ENCODE data around the gene ZFR. TPM values are rescaled to one million over a fixed set of nuclear protein-coding genes. Genes with fewer than 3 reads are reported as not detected.

The ZFR gene
- total and polyA plus RNA-seq, 9 of the 15 experiments (the other 6 are each of a cell fraction or from before 2014, with no cell fraction given), result 35.5 to 108 (median 71.1) TPM

GRCh38 chr5:32312595-32313332, 131.8 kb downstream of the ZFR start, which contains the start of gene MTMR12 (continued):
- TF ChIP-seq ZNF174 (CRISPR knock-in tag; IDR thresholded peaks at IDR 0.05), result no peak
- peak in 1 of 2 experiments; percentile 65; a peak in 1 of 4 replicates for TF ChIP-seq TEAD1 (CRISPR knock-in tag; IDR thresholded peaks at IDR 0.05)
- TF ChIP-seq NR4A1 (CRISPR knock-in tag; IDR thresholded peaks at IDR 0.05), result 0 out of 2 replicates have a peak, but pooled peaks have one; percentile 37
- TF ChIP-seq NR4A1 (tag; IDR thresholded peaks at IDR 0.05), result peak; percentile 75
- TF ChIP-seq ZNF175 (CRISPR knock-in tag; IDR thresholded peaks at IDR 0.05; ENCODE audit: low read depth), result no peak
- TF ChIP-seq CTBP1 (IDR thresholded peaks at IDR 0.05; ENCODE audit: borderline replicate concordance), result peak; percentile 95
- peak; percentile 83; the same call in 1 of the 2 replicates for TF ChIP-seq PHF8 (IDR thresholded peaks at IDR 0.05; ENCODE audit: borderline replicate concordance, low read length)
- no peak for TF ChIP-seq NR2F6 (CRISPR knock-in tag; IDR thresholded peaks at IDR 0.05)
- TF ChIP-seq CBX1 (IDR thresholded peaks at IDR 0.05; ENCODE audit: low read depth), result 0 out of 2 replicates have a peak, but pooled peaks have one; percentile 50
- peak; percentile 90 for TF ChIP-seq THAP12 (CRISPR knock-in tag; IDR thresholded peaks at IDR 0.05)
- no peak for TF ChIP-seq ELK1 (CRISPR knock-in tag; IDR thresholded peaks at IDR 0.05)
- TF ChIP-seq ZNF639 (CRISPR knock-in tag; conservative IDR thresholded peaks at IDR 0.05 in 1 of 2, IDR thresholded peaks at IDR 0.05 in 1 of 2), result 0 out of 4 replicates have a peak, but pooled peaks of 1 of the 2 experiments have one; percentile 25
- TF ChIP-seq ZFX (CRISPR knock-in tag; IDR thresholded peaks at IDR 0.05), result peak; percentile 84
- peak; percentile 71 for TF ChIP-seq SIN3B (IDR thresholded peaks at IDR 0.05; ENCODE audit: low read depth)
- TF ChIP-seq HDAC1 (IDR thresholded peaks at IDR 0.05), result peak in 1 of 2 experiments; percentile 69; a peak in 2 of 4 replicates
- no peak for TF ChIP-seq TEAD4 (IDR thresholded peaks at IDR 0.05; ENCODE audit: low read length)
- TF ChIP-seq TEAD4 (CRISPR knock-in tag; IDR thresholded peaks at IDR 0.05; ENCODE audit: borderline replicate concordance), result 0 out of 2 replicates have a peak, but pooled peaks have one; percentile 40
- peak; percentile 92 for TF ChIP-seq RBBP5 (IDR thresholded peaks at IDR 0.05; ENCODE audit: borderline replicate concordance, insufficient read depth, low read length, poor library complexity, severe bottlenecking)
- no peak for TF ChIP-seq XRCC4 (IDR thresholded peaks at IDR 0.05; ENCODE audit: extremely low read depth, insufficient read depth, insufficient read length)
- peak; percentile 54; the same call in 1 of the 2 replicates for TF ChIP-seq ETV5 (CRISPR knock-in tag; IDR thresholded peaks at IDR 0.05; ENCODE audit: low read depth)
- no peak for TF ChIP-seq XRCC5 (IDR thresholded peaks at IDR 0.05; ENCODE audit: low read depth, low read length)
- TF ChIP-seq ZSCAN32 (CRISPR knock-in tag; IDR thresholded peaks at IDR 0.05), result no peak
- TF ChIP-seq GATAD2B (IDR thresholded peaks at IDR 0.05; ENCODE audit: borderline replicate concordance), result peak; percentile 83; the same call in 1 of the 2 replicates
